ENCODE data around the gene ALPK3. TPM values are rescaled to one million over a fixed set of nuclear protein-coding genes. Genes with fewer than 3 reads are reported as not detected.
A peak's percentile ranks its signal among the peaks of the same experiment; 100 is the strongest.

The ALPK3 gene
- total RNA-seq, 1 donor from 2014 or later = 5.4 TPM

- peaks cover 32% of the 10 kb centered on the region for H3K4me1 Mint-ChIP-seq
- Histone ChIP-seq H4K20me1 (ENCODE audit: low read depth) (no peaks in the 10 kb centered on the region), H3K27me3 (no peaks in the 10 kb centered on the region), H3K36me3 (no peaks in the 10 kb centered on the region), H3K9me3 (ENCODE audit: low read depth) (no peaks in the 10 kb centered on the region), H2AFZ (replicated peaks) (no peak overlapping the region), H3K27ac (no peak overlapping the region), H3F3A (ENCODE audit: low read depth) (peaks cover 26% of the 10 kb centered on the region), H3K4me2 (peak overlapping the region; percentile 60), H3K9ac (no peak overlapping the region), H3K79me2 (ENCODE audit: low read depth) (no peaks in the 10 kb centered on the region), H3K4me1 (peaks cover 36% of the 10 kb centered on the region), H3K4me3 (no peak overlapping the region)
- H3K4me3 Mint-ChIP-seq = no peak overlapping the region
- peaks cover 4% of the 10 kb centered on the region for H3K9me3 Mint-ChIP-seq
- no peaks in the 10 kb centered on the region for H3K36me3 Mint-ChIP-seq
- H3K27me3 Mint-ChIP-seq (ENCODE audit: insufficient read depth, low read depth) = peaks cover 8% of the 10 kb centered on the region
- H3K27ac Mint-ChIP-seq = peak overlapping the region; percentile 16
- DNase-seq (ENCODE audit: low spot score) = peak; percentile 32
- TF ChIP-seq EZH2phosphoT487 (IDR thresholded peaks at IDR 0.05) (no peak), EZH2 (IDR thresholded peaks at IDR 0.05) (no peak), CTCF (IDR thresholded peaks at IDR 0.05) (no peak)
Measured at GRCh38 chr15:84819291-84819768, 2.2 kb downstream of the ALPK3 start.

GRCh38 chr15:84819791-84820190, 2.6 kb downstream of the ALPK3 start:
- no peaks in the 10 kb centered on the region for H4K20me1 ChIP-seq (ENCODE audit: low read depth)
- H3K9me3 ChIP-seq (ENCODE audit: low read depth) = no peaks in the 10 kb centered on the region
- no peak overlapping the region for H2AFZ ChIP-seq (replicated peaks)
- Mint-ChIP-seq H3K4me3 (no peak overlapping the region), H3K27me3 (ENCODE audit: insufficient read depth, low read depth) (peaks cover 8% of the 10 kb centered on the region), H3K4me1 (peaks cover 32% of the 10 kb centered on the region), H3K27ac (no peak overlapping the region), H3K36me3 (no peaks in the 10 kb centered on the region), H3K9me3 (peaks cover 4% of the 10 kb centered on the region)
- H3K79me2 ChIP-seq (ENCODE audit: low read depth) = no peaks in the 10 kb centered on the region
- no peaks in the 10 kb centered on the region for H3K36me3 ChIP-seq
- no peak for DNase-seq (ENCODE audit: low spot score)
- H3F3A ChIP-seq (ENCODE audit: low read depth) = peaks cover 26% of the 10 kb centered on the region
- H3K4me2 ChIP-seq = peak overlapping the region; percentile 60
- TF ChIP-seq CTCF (IDR thresholded peaks at IDR 0.05) (no peak), EZH2 (IDR thresholded peaks at IDR 0.05) (no peak), EZH2phosphoT487 (IDR thresholded peaks at IDR 0.05) (no peak)
- peaks cover 36% of the 10 kb centered on the region for H3K4me1 ChIP-seq
- no peak overlapping the region for H3K4me3 ChIP-seq
- no peak overlapping the region for H3K9ac ChIP-seq
- no peak overlapping the region for H3K27ac ChIP-seq
- H3K27me3 ChIP-seq = no peaks in the 10 kb centered on the region

GRCh38 chr15:84821501-84822021, 4.4 kb downstream of the ALPK3 start:
- no peaks in the 10 kb centered on the region for H3K79me2 ChIP-seq (ENCODE audit: low read depth)
- H3K27me3 Mint-ChIP-seq (ENCODE audit: insufficient read depth, low read depth) = peaks cover 5% of the 10 kb centered on the region
- H4K20me1 ChIP-seq (ENCODE audit: low read depth) = no peaks in the 10 kb centered on the region
- peaks cover 30% of the 10 kb centered on the region for H3K4me1 Mint-ChIP-seq
- no peak for DNase-seq (ENCODE audit: low spot score)
- H3K4me1 ChIP-seq = peaks cover 36% of the 10 kb centered on the region
- H3F3A ChIP-seq (ENCODE audit: low read depth) = peaks cover 25% of the 10 kb centered on the region
- H2AFZ ChIP-seq (replicated peaks) = peak overlapping the region; percentile 12
- H3K9me3 Mint-ChIP-seq = peaks cover 3% of the 10 kb centered on the region
- TF ChIP-seq EZH2phosphoT487 (IDR thresholded peaks at IDR 0.05) (no peak), EZH2 (IDR thresholded peaks at IDR 0.05) (no peak), CTCF (IDR thresholded peaks at IDR 0.05) (no peak)
- H3K4me3 ChIP-seq = no peak overlapping the region
- H3K4me3 Mint-ChIP-seq = no peak overlapping the region
- H3K36me3 Mint-ChIP-seq = no peaks in the 10 kb centered on the region
- H3K36me3 ChIP-seq = no peaks in the 10 kb centered on the region
- no peaks in the 10 kb centered on the region for H3K27me3 ChIP-seq
- H3K27ac ChIP-seq = no peak overlapping the region
- H3K27ac Mint-ChIP-seq = no peak overlapping the region
- no peak overlapping the region for H3K9ac ChIP-seq
- H3K9me3 ChIP-seq (ENCODE audit: low read depth) = no peaks in the 10 kb centered on the region
- H3K4me2 ChIP-seq = no peak overlapping the region

Data from neural progenitor cell (in vitro differentiated cells).